Mucosa of descending colon (tissue), 3 donors: ENCODE measurements around the gene EPB41L4B. TPM values are rescaled to one million over a fixed set of nuclear protein-coding genes. Genes with fewer than 3 reads are reported as not detected.

ENCODE experiments used
- ATAC-seq: fragments of 200-7000 bp; cut with Tn5 transposase; one replicate; pipeline ENCODE4 v1.9.1; 2020; ENCODE audit warnings: mild to moderate bottlenecking, moderate library complexity
- DNase-seq, 3 donors: peaks; one replicate each; pipeline ENCODE4 v3.0.0-alpha.2; 2020
- H3K36me3 ChIP-seq: fragments of 200-600 bp; one replicate; pipeline ENCODE4 v1.8.0; 2021; ENCODE audit warnings: low read depth, mild to moderate bottlenecking
- H3K4me1 ChIP-seq: fragments of 200-600 bp; one replicate; pipeline ENCODE4 v1.8.0; 2021; ENCODE audit warnings: low read depth, mild to moderate bottlenecking
- H3K4me3 ChIP-seq: fragments of 200-600 bp; one replicate; pipeline ENCODE4 v1.8.0; 2021; ENCODE audit warnings: mild to moderate bottlenecking
- H3K9me3 ChIP-seq: fragments of 200-600 bp; one replicate; pipeline ENCODE4 v1.8.0; 2021; ENCODE audit warnings: mild to moderate bottlenecking
- intact Hi-C, 2 donors: fragments of 100-400 bp; cut with DNase I in 1 of 2; cut with micrococcal nuclease in 1 of 2; formaldehyde crosslinking; loops; one replicate each; pipeline versions ENCODE4 v1.11.0 to v1.11.1; 2022; cut with DNase I, micrococcal nuclease
- total RNA-seq, 3 donors: library from RNA; stranded (reverse); fragmentation: NEBNext Ultra II Directional in 2 of 3; extraction: Animal tissue kit (Norgen Biotek cat#: 25700) in 2 of 3; gene quantifications; one replicate each; pipeline versions ENCODE4 v1.2.1 to v1.2.4, GENCODE V29; 2021 to 2023
- TF ChIP-seq, protein P1 (sequence below): fragments of 200-600 bp; IDR thresholded peaks from one replicate; pipeline ENCODE4 v1.8.0; 2022; ENCODE audit warnings: antibody characterized with exemption, mild to moderate bottlenecking
- donor health status: DM: no; HTN: no; CAD: no; lungs with moderate emphysema.
- donor health status: DM: no; HTN: no; CAD: no.
- donor health status: DM: no; HTN: yes; CAD: no.

The EPB41L4B gene
- total RNA-seq, 3 donors from 2014 or later, result 56.3 to 163 (median 122) TPM

DNA sequence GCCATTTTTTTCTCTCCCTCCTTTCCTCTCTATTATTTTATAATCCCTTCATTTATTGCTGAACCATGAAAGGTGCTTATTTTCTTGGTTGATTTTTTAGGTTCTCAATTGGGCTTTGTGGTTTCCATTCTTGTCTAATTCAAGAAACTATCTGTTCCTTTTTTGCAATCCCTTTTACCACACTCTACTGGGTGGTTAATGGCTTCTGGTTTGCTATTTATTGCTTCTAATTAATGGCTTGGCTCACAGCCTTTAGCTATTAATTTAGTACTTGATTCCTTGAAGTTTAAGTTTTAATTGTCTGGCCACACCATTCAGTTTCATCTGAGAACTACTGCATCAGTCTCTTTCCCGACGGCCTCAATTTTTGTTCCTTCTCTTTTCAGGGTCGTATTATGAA, 159.4 kb downstream of the EPB41L4B start:
- TF ChIP-seq, protein P1, sequence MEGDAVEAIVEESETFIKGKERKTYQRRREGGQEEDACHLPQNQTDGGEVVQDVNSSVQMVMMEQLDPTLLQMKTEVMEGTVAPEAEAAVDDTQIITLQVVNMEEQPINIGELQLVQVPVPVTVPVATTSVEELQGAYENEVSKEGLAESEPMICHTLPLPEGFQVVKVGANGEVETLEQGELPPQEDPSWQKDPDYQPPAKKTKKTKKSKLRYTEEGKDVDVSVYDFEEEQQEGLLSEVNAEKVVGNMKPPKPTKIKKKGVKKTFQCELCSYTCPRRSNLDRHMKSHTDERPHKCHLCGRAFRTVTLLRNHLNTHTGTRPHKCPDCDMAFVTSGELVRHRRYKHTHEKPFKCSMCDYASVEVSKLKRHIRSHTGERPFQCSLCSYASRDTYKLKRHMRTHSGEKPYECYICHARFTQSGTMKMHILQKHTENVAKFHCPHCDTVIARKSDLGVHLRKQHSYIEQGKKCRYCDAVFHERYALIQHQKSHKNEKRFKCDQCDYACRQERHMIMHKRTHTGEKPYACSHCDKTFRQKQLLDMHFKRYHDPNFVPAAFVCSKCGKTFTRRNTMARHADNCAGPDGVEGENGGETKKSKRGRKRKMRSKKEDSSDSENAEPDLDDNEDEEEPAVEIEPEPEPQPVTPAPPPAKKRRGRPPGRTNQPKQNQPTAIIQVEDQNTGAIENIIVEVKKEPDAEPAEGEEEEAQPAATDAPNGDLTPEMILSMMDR, result no peak
- H3K4me3 ChIP-seq, result no peak overlapping the region
- DNase-seq (no peak), ATAC-seq (no peak)
- no peaks in the 10 kb centered on the region for H3K9me3 ChIP-seq
- H3K4me1 ChIP-seq, result no peaks in the 10 kb centered on the region
- intact Hi-C loops, result no loop called here
- no peaks in the 10 kb centered on the region for H3K36me3 ChIP-seq

DNA sequence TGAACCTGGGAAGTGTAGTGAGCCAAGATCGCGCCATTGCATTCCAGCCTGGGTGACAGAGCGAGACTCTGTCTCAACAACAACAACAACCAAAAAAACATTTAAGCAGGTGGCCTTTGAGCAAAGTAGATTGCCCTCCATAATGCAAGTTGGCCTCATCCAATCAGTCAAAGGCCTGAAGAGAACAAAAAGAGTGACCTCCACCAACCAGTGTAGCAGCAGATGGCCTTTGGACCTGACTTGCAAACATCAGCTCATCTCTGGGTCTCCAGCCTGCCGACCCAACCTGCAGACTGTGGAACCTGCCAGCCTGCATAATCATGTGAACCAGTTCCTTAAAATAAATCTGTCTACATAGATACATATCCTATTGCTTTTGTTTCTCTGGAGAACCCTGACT, 161.3 kb downstream of the EPB41L4B start:
- DNase-seq (no peak), ATAC-seq (no peak)
- Histone ChIP-seq H3K9me3 (no peaks in the 10 kb centered on the region), H3K36me3 (no peaks in the 10 kb centered on the region), H3K4me3 (no peak overlapping the region), H3K4me1 (no peaks in the 10 kb centered on the region)
- TF ChIP-seq, protein P1, result no peak
- intact Hi-C loops, result no loop called here

DNA sequence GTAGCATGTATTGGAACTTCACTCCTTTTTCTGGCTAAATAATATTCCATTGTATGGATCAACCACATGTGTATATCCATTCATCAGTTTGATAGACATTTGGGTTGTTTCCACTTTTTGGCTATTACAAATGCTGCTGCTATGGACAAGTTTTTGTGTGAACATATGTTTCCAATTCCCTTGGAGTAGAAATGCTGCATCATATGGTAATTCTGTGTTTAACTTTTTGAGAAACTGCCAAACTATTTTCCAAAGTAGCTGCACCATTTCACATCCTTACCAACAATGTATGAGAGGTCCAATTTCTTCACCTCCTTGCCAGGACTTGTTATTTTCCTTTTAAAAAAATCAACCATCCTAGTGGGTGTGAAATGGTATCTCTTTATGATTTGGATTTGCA, 162.2 kb downstream of the EPB41L4B start:
- Histone ChIP-seq H3K9me3 (no peaks in the 10 kb centered on the region), H3K4me3 (no peak overlapping the region), H3K36me3 (no peaks in the 10 kb centered on the region), H3K4me1 (no peaks in the 10 kb centered on the region)
- intact Hi-C loops, result no loop called here
- ATAC-seq (no peak), DNase-seq (no peak)
- TF ChIP-seq, protein P1, result no peak

DNA sequence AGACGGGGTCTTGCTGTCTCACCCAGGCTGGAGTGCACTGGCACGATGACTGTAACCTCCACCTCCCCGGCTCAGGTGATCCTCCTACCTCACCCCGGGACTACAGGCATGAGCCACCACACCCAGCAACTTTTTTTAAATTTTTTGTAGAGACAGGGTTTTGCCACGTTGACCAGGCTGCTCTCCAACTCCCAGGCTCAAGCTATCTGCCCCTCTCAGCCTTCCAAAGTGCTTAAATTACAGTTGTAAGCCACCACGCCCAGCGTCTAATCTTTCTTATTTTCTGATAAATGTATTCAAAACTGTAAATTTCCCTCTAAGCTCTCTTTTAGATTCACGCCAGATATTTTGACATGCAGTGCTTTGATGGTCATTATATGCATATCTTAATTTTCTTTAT, 164.2 kb downstream of the EPB41L4B start:
- Histone ChIP-seq H3K4me1 (no peaks in the 10 kb centered on the region), H3K36me3 (no peaks in the 10 kb centered on the region), H3K4me3 (no peak overlapping the region), H3K9me3 (peaks cover 8% of the 10 kb centered on the region)
- intact Hi-C loops, result no loop called here
- no peak for DNase-seq
- TF ChIP-seq, protein P1, result no peak
- ATAC-seq, result no peak

GRCh38 chr9:109150925-109151545, 169.8 kb downstream of the EPB41L4B start:
- peak in 2 of 3 donors; percentile 56 to 73 for DNase-seq

More at GRCh38 chr9:109150925-109151545, 169.8 kb downstream of the EPB41L4B start:
- Histone ChIP-seq H3K4me3 (no peak overlapping the region), H3K4me1 (no peaks in the 10 kb centered on the region), H3K9me3 (peaks cover 8% of the 10 kb centered on the region), H3K36me3 (no peaks in the 10 kb centered on the region)
- intact Hi-C loops, result no loop called here
- ATAC-seq, result peak; percentile 95
- TF ChIP-seq, protein P1, result no peak
